SK-N-SH treated with all-trans-retinoic acid at 6 μM for 48 hours (cell line): Measurements from ENCODE around the gene DAB2IP.

ENCODE experiments used
- ESRRG ChIP-seq: fragments of 250-450 bp; sonication (Bioruptor Pico); IDR thresholded peaks from 2 replicates; pipeline ENCODE4 v1.6.1; 2021; ENCODE audit warnings: mild to moderate bottlenecking
- GLIS3 ChIP-seq: fragments of 250-450 bp; sonication (Bioruptor Pico); IDR thresholded peaks from 2 replicates; pipeline ENCODE4 v1.5.0; 2020; ENCODE audit warnings: mild to moderate bottlenecking, moderate library complexity
- ISL1 ChIP-seq: fragments of 250-450 bp; sonication (Bioruptor Pico); IDR thresholded peaks from 2 replicates; pipeline ENCODE4 v2.1.2; 2022; ENCODE audit warnings: mild to moderate bottlenecking, moderate library complexity
- RARB ChIP-seq: fragments of 250-450 bp; sonication (Bioruptor Pico); IDR thresholded peaks from 2 replicates; pipeline ENCODE4 v1.8.0; 2021; ENCODE audit warnings: mild to moderate bottlenecking, moderate library complexity
- SNAI2 ChIP-seq: fragments of 250-450 bp; sonication (Bioruptor Pico); IDR thresholded peaks from 2 replicates; pipeline ENCODE4 v1.5.0; 2020; ENCODE audit warnings: mild to moderate bottlenecking, moderate library complexity
- TOX ChIP-seq: fragments of 250-450 bp; sonication (Bioruptor Pico); IDR thresholded peaks from 2 replicates; pipeline ENCODE4 v1.8.0; 2021; ENCODE audit warnings: mild to moderate bottlenecking, moderate library complexity, borderline replicate concordance
- ZFP3 ChIP-seq: fragments of 250-450 bp; sonication (Bioruptor Pico); IDR thresholded peaks from 2 replicates; pipeline ENCODE4 v1.5.0; 2020; ENCODE audit warnings: mild to moderate bottlenecking, moderate library complexity
- ZFP30 ChIP-seq: fragments of 450-650 bp; formaldehyde crosslinking; IDR thresholded peaks from 2 replicates; pipeline ENCODE4 v1.5.0; 2022; ENCODE audit warnings: mild to moderate bottlenecking, moderate library complexity
- ZNF70 ChIP-seq: fragments of 450-650 bp; formaldehyde crosslinking; IDR thresholded peaks from 2 replicates; pipeline ENCODE4 v1.5.0; 2020; ENCODE audit warnings: mild to moderate bottlenecking, moderate library complexity
- TF ChIP-seq, protein P1 (sequence below): fragments of 250-450 bp; sonication (Bioruptor Pico); IDR thresholded peaks from 2 replicates; pipeline ENCODE4 v1.5.1; 2021; ENCODE audit warnings: mild to moderate bottlenecking, moderate library complexity
- TF ChIP-seq, protein P2 (sequence below): fragments of 250-450 bp; sonication (Bioruptor Pico); IDR thresholded peaks from 2 replicates; pipeline ENCODE4 v1.5.0; 2020; ENCODE audit warnings: mild to moderate bottlenecking, moderate library complexity
- TF ChIP-seq, protein P3 (sequence below): fragments of 250-450 bp; sonication (Bioruptor Pico); IDR thresholded peaks from 2 replicates; pipeline ENCODE4 v1.8.0; 2020; ENCODE audit warnings: mild to moderate bottlenecking, moderate library complexity, borderline replicate concordance
- TF ChIP-seq, protein P4 (sequence below): fragments of 250-450 bp; sonication (Bioruptor Pico); IDR thresholded peaks from 2 replicates; pipeline ENCODE4 v1.5.1; 2020; ENCODE audit warnings: low read depth, mild to moderate bottlenecking, moderate library complexity

DNA sequence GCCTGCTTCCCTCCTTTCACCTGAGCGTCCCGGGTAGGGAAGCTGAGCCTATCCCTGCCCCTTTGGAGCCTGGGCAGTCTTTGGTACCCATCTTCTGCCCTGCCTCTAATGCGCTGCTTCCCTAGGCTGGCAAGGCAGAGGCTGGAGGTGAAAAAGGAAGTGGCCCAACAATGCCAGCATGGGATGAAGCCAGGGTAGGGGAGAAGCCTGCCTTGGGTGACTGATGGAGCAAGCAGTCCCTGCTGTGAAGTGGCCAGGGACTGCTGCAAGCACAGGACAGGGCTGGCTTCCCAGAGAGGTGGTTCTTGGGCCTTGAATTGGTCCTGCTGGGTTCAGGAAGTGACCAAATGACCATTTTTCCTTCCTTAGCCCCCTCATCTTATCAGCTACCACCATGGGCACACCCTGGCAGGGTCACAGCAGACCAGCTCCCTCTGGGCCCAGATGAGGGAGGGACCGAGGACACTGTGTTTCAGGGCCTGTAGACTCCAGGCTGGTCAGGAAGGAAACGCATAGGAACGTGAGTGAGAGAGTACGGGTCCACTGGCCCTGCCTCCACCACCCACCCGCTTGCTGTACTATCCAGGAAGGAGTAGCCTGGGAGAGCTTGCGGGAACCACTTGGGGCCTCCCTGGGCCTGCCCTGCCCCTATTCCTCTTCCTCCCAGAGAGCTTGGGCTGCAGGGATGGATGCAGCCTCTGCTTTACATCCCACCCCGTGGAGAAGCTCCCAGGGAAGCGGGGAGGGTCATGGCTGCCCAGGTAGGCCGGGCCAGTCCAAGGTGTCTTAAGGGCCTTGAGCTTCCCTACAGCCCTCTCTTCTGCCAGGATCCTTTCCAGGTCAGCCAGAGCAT, 102.6 kb downstream of the DAB2IP start:
- no peak for TF ChIP-seq ZFP3 (CRISPR knock-in tag)
- no peak for TF ChIP-seq ZFP30
- TF ChIP-seq, protein P1, sequence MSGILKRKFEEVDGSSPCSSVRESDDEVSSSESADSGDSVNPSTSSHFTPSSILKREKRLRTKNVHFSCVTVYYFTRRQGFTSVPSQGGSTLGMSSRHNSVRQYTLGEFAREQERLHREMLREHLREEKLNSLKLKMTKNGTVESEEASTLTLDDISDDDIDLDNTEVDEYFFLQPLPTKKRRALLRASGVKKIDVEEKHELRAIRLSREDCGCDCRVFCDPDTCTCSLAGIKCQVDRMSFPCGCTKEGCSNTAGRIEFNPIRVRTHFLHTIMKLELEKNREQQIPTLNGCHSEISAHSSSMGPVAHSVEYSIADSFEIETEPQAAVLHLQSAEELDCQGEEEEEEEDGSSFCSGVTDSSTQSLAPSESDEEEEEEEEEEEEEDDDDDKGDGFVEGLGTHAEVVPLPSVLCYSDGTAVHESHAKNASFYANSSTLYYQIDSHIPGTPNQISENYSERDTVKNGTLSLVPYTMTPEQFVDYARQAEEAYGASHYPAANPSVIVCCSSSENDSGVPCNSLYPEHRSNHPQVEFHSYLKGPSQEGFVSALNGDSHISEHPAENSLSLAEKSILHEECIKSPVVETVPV (CRISPR knock-in tag): no peak
- no peak for TF ChIP-seq SNAI2
- no peak for TF ChIP-seq ESRRG (CRISPR knock-in tag)
- TF ChIP-seq ZNF70: no peak
- TF ChIP-seq, protein P2, sequence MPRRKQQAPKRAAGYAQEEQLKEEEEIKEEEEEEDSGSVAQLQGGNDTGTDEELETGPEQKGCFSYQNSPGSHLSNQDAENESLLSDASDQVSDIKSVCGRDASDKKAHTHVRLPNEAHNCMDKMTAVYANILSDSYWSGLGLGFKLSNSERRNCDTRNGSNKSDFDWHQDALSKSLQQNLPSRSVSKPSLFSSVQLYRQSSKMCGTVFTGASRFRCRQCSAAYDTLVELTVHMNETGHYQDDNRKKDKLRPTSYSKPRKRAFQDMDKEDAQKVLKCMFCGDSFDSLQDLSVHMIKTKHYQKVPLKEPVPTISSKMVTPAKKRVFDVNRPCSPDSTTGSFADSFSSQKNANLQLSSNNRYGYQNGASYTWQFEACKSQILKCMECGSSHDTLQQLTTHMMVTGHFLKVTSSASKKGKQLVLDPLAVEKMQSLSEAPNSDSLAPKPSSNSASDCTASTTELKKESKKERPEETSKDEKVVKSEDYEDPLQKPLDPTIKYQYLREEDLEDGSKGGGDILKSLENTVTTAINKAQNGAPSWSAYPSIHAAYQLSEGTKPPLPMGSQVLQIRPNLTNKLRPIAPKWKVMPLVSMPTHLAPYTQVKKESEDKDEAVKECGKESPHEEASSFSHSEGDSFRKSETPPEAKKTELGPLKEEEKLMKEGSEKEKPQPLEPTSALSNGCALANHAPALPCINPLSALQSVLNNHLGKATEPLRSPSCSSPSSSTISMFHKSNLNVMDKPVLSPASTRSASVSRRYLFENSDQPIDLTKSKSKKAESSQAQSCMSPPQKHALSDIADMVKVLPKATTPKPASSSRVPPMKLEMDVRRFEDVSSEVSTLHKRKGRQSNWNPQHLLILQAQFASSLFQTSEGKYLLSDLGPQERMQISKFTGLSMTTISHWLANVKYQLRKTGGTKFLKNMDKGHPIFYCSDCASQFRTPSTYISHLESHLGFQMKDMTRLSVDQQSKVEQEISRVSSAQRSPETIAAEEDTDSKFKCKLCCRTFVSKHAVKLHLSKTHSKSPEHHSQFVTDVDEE (CRISPR knock-in tag): no peak
- TF ChIP-seq TOX (CRISPR knock-in tag): no peak
- TF ChIP-seq, protein P3, sequence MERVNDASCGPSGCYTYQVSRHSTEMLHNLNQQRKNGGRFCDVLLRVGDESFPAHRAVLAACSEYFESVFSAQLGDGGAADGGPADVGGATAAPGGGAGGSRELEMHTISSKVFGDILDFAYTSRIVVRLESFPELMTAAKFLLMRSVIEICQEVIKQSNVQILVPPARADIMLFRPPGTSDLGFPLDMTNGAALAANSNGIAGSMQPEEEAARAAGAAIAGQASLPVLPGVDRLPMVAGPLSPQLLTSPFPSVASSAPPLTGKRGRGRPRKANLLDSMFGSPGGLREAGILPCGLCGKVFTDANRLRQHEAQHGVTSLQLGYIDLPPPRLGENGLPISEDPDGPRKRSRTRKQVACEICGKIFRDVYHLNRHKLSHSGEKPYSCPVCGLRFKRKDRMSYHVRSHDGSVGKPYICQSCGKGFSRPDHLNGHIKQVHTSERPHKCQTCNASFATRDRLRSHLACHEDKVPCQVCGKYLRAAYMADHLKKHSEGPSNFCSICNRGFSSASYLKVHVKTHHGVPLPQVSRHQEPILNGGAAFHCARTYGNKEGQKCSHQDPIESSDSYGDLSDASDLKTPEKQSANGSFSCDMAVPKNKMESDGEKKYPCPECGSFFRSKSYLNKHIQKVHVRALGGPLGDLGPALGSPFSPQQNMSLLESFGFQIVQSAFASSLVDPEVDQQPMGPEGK: no peak
- TF ChIP-seq, protein P4, sequence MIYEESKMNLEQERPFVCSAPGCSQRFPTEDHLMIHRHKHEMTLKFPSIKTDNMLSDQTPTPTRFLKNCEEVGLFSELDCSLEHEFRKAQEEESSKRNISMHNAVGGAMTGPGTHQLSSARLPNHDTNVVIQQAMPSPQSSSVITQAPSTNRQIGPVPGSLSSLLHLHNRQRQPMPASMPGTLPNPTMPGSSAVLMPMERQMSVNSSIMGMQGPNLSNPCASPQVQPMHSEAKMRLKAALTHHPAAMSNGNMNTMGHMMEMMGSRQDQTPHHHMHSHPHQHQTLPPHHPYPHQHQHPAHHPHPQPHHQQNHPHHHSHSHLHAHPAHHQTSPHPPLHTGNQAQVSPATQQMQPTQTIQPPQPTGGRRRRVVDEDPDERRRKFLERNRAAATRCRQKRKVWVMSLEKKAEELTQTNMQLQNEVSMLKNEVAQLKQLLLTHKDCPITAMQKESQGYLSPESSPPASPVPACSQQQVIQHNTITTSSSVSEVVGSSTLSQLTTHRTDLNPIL (CRISPR knock-in tag): no peak
- TF ChIP-seq ISL1 (CRISPR knock-in tag): no peak
- TF ChIP-seq GLIS3 (CRISPR knock-in tag): no peak
- TF ChIP-seq RARB (CRISPR knock-in tag): no peak
